NCI-H2107 (cell line): ENCODE measurements around the gene IKZF2.
"Not testable (repeated sequence)": the region's sequence is repeated elsewhere in the genome, so short reads cannot be mapped to it uniquely, and the experiment has no call there.

ENCODE experiments used
- DNase-seq: peaks from one replicate; lab custom pipeline; 2025; lab: John Stamatoyannopoulos, UW

Gene IKZF2

DNA sequence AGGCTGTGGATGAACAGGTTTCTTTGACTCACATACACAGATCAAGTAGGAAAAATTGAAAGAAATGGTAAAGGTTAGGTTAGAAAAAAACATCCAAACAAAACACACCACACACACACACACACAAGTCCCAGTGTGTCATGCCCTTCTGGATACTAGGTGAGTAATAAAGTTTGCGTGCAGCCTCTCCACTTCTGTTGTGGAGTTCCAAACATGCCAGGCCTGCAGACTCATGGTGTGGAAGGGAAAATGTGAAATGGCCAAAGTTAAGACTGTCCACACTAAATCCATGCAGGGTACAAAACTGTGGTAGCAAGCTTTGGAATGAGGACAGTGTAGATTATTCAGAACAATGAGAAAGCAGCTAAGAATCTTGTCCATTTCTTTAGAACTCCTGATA, 114.6 kb downstream of the IKZF2 start:
- no peak for DNase-seq

DNA sequence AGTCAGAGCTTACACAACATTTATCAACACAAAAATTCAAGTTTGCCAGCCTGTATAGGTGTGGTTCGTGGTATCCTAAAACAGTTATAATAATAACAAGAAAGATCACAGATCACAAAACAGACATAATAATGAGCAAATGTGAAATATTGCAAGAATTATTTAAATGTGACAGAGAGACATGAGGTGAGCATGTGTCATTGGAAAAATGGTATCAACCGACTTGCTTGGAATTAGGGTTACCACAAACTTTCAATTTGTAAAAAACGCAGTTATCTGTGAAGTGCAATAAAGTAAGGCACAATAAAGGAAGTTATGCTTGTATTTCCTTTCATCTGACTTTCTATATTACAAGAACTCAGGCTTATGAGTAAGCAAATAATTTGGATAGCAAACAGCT, 116.8 kb downstream of the IKZF2 start:
- DNase-seq = no peak

DNA sequence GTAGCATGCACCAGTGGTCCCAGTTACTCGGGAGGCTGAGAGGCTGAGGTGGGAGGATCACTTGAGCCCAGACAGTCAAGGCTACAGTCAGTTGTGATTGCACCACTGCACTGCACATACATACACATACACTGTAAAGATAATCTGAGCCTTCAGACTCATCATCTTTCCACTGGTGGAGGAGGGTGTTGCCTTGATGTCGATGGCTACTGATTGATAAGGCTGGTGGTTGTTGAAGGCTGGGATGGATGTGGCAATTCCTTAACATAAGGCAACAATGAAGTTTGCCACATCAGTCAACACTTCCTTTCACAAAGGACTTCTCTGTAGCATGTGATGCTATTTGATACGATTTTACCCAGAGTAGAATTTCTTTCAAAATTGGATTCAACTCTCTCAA, 118.8 kb downstream of the IKZF2 start:
- DNase-seq = no peak

DNA sequence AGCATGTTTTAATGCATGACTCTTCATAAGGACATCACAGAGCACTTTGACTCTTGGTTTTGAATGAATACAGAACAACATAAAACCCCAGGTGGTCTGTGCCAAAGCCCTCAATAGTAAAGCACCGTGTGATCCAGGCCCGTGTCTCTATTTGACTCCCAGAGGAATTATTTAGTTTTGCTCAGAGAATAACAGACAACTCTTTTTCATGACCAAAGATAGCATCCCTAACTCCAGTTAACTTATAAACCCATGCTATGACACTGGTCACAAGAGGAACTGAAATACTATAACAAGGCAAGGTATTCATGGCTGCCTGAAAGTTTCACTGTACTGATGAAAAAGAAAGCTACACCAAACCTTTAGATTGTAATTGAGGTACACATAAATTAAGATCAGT, 128.4 kb downstream of the IKZF2 start:
- DNase-seq = no peak

DNA sequence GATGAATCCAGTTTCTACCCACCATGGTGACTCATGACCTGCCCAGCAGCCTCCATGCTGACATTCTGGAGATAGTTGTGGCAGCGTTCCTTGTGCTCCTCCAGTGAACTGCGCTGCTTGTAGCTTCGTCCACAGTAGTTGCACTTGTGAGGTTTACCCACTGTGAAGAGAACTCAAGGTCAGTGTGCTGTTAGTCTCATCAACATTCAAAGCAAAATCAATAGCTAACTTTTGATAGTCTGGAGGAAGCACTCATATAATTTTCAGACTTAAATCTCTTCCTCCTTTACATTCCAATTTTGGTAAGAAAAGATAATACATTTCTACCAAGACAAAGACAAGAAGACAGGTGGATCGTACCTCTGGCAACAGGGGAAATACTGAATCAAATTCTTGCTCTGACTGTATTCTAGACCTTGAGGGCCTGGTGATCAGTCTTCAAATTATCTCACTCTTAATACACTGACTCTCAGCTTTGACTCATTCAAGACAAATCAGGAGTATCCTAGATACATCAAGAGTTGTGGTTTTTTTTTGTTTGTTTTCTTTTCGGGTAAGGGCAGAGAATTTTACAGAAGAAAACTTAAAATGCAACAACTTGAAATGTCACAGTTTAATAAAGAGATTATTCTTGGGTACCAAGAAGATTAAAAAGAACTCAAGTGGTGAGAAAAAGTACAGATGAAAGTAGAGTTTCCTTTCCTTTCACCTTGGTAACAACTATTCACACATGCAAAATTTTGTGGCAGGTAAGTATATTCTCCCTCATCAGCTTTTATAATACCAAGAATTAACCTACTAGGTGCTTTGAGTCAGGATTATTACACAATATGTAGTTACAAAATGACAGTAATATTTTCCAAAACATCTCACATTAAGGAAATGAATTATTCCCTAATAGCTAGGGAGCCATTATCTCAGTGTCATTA, 129.2 kb downstream of the IKZF2 start:
- no peak for DNase-seq

DNA sequence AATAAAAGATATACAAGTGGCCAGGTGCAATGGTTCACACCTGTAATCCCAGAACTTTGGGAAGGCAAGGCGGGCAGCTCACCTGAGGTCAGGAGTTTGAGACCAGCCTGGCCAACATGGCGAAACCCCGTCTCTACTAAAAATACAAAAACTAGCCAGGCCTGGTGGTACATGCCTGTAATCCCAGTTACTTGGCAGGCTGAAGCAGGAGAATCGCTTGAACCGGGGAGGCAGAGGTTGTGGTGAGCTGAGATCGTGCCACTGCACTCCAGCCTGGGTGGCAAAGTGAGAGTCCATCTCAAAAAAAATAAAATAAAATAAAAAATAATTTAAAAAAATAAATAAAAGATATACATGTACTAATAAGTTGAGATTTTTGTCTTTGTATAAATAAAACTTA, 130.5 kb downstream of the IKZF2 start:
- not testable (repeated sequence) for DNase-seq

DNA sequence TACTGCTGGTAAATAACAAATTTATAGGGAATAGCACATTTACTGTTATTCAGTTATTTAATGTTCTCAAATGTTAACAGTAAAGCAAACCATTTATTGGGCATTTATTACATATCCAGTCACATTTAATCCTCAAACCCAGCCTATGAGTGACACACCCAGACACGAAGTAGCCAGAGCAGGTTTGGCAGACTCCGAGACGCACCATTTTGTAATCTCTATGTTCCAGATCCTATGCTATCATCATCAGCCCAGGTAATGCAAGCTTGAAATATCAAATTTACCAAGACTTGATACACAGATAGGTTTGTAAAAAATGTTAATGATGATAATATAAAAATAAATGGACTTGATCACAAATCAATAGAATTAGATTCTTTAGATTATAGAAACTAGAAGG, 131.1 kb downstream of the IKZF2 start:
- no peak for DNase-seq

DNA sequence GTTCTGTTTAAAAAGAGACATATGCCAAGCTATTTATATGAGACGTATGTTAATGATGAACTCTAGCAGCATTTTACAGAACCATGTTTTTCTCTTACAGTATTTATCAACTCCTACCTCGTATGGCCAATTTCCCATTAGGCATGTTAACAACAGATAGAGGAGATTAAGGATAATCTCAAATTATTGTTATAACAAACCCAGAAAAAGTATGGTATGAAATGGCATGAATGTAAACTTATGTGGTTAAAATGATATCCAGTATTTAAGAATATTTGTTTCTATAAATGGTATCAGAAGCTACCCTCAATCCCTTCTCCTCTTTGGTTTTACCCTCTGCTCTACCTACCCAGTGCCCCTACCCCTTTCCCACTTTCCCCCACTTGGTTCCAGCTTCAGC, 132.0 kb downstream of the IKZF2 start:
- no peak for DNase-seq

DNA sequence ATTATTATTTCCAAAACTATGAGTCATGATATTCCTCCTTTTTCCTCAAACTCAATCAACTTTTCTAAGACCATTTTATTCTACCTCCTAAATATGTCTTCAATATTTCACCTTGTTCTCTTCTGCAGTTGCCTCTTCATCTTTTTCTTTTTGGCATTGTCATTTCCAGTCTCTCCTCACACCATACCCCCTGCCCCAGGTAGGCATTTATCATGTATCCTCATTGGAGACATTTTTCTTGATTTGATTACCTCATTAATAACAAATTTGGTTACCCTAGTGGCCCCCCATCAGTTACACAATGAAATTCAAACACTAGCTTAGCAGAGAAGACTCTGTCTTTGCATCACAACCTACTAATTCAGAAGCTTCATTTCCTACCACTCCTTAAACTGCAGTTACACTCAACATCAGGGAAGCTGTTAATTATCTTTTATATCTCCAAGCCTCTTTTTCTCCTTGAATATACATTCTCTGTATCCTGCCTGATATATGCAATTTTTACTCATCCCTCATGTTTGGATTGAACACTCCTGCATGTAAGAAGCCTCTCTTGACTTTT, 133.0 kb downstream of the IKZF2 start:
- no peak for DNase-seq

DNA sequence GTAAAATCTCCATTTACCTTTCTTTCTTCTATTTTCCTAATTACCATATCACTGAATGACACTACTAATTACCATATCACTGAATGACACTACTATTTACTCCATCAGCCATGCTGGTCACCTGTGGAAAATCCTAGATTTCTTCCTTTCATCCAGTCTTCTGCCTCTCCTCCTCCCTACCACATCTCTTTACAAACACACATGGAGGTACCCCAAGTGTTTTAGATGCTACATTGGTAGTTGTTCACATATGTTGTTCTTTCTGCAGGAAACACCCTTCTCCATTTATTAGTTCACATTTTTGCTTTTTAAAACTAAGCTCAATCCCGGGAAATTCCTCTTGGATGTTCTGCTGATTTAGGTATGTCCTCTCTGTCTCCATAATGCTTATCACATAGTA, 134.0 kb downstream of the IKZF2 start:
- DNase-seq = no peak

DNA sequence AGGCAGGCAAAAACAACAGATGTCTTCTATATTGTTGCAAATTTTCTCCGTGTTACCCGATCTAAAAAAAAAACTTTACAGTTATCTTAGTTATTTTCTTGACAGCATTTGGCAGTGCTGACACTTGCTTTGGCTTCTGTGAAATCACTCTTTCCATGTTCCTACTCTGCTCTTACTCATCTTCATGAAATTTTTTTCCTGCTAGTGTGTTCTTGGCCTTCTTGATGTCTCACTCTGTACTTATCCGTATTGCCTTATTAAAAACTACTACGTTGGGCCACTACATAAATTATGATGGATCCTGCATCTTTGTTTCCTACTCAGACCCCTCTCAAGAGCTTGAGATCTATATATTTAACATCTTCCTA, 134.4 kb downstream of the IKZF2 start:
- no peak for DNase-seq

DNA sequence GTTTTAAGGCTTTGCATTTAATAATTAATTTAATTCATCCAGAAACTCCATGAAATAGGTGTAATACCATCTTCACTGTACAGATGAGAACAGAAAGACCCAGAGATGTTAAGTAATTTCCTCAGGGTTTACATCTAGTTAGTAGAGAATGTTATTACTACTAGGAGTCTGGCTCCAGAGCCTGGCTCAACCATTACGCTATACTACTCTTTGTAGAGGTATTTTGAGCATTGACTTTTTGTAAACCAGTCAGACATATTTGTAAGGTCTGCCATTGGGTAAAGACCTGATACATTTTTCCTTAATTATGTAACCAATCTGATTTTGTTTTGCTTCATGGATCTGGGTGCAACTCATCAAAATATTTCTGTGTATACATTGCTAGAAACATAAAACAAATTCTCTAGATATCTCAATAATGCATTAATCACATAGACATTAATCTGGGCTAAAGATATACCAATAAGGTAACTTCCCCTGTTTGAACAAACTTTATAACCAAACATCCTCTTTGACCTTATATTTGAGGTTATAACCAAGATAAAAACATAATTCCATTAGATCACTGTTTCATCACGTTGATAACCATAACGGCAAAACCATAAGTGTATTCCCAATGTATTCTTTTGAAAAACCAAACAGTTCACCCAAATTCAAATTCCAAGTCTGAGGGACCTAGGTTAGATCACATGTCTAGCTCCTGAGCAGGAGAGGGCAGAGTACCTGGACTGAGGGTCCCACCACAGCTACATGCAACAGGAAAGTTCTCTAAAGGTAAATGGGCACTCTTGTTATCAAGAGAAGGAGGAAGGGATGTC, 135.0 kb downstream of the IKZF2 start:
- DNase-seq = no peak

DNA sequence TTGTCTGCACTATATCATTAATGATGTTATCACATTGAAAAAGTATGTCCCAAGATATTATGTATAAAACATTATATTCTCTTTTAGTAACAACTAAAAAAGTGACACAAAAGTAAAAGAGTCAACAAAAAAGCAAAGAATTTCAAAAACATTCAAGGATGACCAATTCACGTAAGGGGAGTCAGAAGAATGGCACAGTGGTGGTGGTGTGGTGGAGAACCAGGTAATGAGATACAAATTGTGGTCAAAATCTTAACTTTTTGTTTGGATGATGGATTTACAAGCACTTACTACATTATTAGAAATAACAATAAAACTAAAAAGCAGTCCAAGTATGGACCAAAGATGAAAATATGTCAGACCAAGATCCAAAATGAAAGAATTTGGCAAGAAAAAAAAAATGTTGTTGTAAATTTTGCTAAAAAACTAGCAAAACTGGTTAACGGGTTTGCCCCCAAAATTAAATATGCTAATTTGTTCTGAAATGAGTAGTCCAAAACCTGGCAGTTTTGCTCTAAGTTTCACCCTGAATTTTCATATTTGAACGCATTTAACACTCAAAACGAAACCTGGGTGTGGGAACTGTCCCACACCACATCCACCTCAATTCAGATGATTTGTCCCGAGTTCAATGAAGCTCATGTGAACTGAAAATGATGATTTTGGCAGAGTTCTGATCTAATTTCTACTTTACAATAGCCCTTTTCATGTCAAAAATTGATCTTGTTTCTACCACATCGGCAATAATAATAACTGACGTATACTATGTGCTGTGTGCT, 135.8 kb downstream of the IKZF2 start:
- no peak for DNase-seq

DNA sequence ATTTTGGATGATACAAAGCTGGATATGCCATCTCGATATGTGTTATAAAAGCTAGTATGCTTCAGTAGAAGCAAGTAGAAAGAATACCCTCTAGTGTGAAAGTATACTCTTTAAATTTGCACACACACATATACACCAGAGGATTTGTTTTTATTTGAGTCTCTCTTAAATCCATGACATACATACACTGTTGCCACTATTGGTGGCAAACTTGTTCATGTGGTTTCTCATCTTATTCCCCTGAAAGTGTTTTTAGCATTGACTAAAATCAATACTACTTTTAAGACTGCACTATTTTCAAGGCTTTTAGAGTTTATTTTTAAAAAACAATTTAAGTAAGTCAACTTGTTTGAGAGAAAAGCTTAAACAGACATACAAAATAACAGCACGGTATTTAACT, 137.4 kb downstream of the IKZF2 start:
- no peak for DNase-seq

DNA sequence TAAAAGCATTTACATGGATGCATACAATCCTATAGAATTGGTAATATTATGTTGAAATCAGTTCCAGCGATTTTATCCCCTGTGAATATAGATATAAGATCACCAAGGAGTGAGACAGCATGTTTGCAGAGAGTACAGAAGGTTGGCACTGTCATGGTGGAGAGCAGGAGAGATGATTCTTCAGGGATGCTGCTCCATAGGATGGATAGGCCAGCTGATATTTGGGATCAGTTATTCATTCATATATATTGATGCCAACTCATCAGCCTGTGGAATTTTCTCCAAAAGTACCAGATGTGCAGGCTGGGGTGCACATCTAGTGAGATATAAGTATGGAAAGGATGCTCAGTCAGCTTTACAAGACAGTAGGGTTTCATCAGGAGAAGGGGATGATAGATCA, 139.9 kb downstream of the IKZF2 start:
- DNase-seq = no peak

DNA sequence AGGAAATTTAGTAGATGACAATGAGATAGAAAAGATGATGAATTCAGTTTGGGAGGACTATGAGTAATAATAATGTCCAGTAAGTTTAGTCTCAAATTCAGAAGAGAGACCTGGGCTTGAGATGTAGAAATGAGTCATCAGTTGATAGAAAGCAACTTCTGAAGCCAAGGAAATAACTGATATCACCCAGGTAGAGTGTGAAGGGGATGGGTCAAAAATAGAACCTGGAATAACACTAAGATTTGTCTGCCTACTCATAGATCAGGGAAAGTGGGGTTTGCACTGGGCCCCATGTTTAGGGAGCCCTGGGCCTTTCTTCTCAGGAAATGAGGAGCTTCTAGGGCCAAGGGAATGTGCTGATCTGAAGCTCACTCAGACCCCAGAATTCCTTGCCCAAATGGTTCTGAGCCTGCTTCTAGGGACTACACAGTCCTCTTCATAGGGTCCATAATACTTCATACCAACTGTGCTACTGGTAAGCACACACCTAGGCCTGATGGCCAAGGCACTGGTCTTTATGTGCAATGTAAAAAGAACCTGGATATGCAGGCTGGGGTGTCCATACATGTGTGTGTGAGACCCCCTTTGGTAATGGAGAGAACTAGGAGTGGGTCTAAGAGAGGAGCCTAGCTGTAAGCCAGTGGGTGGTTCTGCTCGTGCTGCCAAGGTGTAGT, 141.2 kb downstream of the IKZF2 start:
- no peak for DNase-seq

DNA sequence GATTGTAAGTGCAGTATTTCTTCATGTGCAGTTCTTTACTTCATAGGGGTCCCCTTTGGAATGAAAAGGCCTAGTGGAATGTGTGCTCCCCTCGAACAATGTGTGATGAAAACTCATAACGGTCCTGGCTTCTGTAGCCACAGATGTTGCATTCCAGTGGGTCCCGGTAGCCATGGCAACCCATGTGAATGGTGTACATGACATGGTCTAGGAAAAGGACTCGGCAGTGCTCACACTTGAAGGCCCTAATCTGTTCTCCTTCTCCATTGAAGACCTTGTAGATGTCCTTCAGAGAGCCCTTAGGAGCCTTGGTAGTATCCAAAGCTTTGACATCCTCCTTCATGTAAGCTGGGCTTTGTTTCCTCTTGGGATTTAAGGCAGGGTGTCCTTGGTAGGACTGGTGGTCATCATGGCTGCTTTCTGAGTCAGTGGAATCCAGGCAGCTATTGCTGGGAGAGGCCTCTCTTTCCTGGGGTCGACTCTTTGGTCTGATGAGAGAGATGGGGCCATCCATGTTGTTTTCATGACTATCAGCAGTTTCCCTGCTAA, 144.0 kb downstream of the IKZF2 start:
- DNase-seq = no peak

DNA sequence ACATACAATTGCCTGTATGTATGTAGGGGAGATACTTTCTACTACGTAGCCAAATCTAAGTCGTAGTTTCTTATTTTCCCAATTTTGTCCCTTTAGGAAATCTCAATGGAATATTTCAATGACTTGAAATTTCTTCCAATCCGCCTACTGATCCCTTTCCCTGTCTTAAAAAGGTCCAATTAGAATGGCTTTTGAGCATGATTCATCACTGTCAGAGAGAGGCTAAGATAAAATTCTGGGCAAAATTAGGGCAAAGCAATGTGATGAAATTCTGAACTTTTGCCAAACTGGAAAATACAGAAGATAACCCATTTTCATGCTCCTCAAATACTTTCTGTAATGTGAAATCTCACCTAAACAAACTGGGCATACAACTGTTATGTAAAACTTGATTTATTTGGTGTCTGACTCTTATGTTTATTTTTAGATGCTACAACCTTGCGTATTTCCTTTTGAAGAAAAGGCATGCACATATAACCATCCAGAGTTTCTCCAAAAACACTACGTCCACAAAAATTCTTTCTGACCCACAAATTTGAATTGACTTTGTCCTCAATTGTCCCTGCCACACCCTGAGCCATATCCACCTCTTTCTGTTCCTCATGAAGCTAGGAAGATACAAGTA, 147.1 kb downstream of the IKZF2 start:
- DNase-seq = no peak

DNA sequence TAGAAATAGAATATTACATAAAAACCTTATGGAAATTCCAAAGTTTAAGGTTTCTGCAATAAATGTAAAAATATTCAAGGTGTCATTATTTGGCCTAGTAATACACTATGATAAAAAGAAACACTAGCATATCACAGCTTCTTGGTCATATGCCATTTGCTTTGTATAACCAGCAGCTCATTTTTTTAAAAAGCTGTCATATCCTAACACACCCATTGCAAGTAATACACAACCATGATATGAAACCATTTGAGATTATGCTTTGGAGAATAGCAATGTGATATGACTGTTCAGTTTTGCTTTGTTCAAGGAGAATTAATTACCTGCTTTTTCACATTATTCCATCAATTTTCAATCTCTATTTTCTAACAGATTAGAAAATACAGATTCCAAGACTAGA, 149.0 kb downstream of the IKZF2 start:
- no peak for DNase-seq

DNA sequence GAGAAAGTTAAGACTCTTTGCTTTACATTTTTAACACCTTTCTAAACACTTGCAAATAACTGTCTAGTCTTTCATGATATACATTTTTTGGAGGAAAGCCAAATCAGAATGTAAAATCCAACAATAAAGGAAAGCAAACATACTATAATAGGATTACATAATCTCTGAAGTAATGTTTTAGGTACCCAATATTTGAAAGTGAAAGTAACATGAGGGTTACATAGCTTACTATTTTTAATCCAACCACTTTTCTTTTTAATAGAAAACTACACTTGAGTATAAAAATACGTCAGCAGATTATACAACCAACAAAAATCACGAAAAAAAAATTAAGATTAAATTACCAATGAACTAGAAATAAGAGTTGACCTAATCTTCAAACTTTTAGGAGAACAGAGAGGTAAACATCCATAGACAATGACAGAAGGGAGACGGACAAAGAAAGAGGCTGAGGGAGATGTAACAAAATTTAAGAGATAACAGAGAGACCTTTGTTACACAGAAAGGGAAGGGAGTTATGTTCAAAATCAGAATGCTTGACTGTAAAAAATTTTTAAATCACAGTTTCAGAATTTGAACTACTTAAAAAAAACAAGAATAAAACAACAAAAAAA, 150.0 kb downstream of the IKZF2 start:
- DNase-seq = no peak
